ENCODE results near the gene SH3RF1. TPM values are rescaled to one million over a fixed set of nuclear protein-coding genes. Genes with fewer than 3 reads are reported as not detected.

Gene SH3RF1
- total and polyA plus RNA-seq, 10 of the 15 experiments (the other 5 are each of a cell fraction or from before 2014, with no cell fraction given), result 4.5 to 22.5 (median 10.4) TPM

- in situ Hi-C loops (cut with MboI) (no loop called here), intact Hi-C loops (cut with micrococcal nuclease; ENCODE audit: unreplicated experiment) (no loop called here)
- ATAC-seq (no peak), FAIRE-seq (no peak), DNase-seq (ENCODE audit: low read depth, low spot score) (no peak)
- Histone ChIP-seq H3K27ac (ENCODE audit: control insufficient read depth, insufficient read depth) (no peak overlapping the region), H3K27me3 (replicated peaks in 1 of 2; ENCODE audit: control insufficient read depth in 2 of 2, insufficient read depth in 2 of 2, low read length in 1 of 2) (no peaks in the 10 kb centered on the region), H3K4me3 (no peak overlapping the region), H3K9ac (ENCODE audit: control insufficient read depth, insufficient read depth, low read length) (no peak overlapping the region), H2AFZ (ENCODE audit: control insufficient read depth, low read depth, low read length) (no peak overlapping the region), H4K20me1 (ENCODE audit: control insufficient read depth, insufficient read depth) (no peaks in the 10 kb centered on the region), H3K79me2 (ENCODE audit: control insufficient read depth, insufficient read depth, low read length) (no peaks in the 10 kb centered on the region), H3K9me3 (replicated peaks; ENCODE audit: control insufficient read depth, insufficient read depth, low read length) (no peaks in the 10 kb centered on the region), H3K4me1 (ENCODE audit: control insufficient read depth, insufficient read depth, low read length) (no peaks in the 10 kb centered on the region), H3K36me3 (ENCODE audit: control insufficient read depth in 2 of 2, insufficient read depth in 2 of 2, low read length in 1 of 2) (no peaks in the 10 kb centered on the region), H3K4me2 (ENCODE audit: control insufficient read depth, insufficient read depth) (no peak overlapping the region)
- ChIA-PET RAD21 (ENCODE audit: unreplicated experiment) (no interaction called here), CTCF (no interaction called here), SMC1A (ENCODE audit: uncharacterized antibody, unreplicated experiment) (interaction anchor here (1.0 to 1.8 kb wide), 2 partner anchors 22 to 418 kb away, joined by 3 to 4 read pairs; no protein-coding TSS in a partner anchor), POLR2A (interaction anchor here (0.6 kb wide), 2 partner anchors 66 to 80 kb away, joined by 3 read pairs; no protein-coding TSS in a partner anchor)
- TF ChIP-seq ELK1 (IDR thresholded peaks at IDR 0.05; ENCODE audit: low read depth, low read length) (no peak), HDGF (IDR thresholded peaks at IDR 0.05) (no peak), CHD1 (IDR thresholded peaks at IDR 0.05; ENCODE audit: low read depth, low read length) (no peak), RBBP5 (conservative IDR thresholded peaks at IDR 0.05) (no peak), SUPT20H (IDR thresholded peaks at IDR 0.05; ENCODE audit: borderline replicate concordance, control insufficient read depth, low read depth, low read length) (no peak), ZNF384 (IDR thresholded peaks at IDR 0.05; ENCODE audit: borderline replicate concordance, low read depth, low read length) (no peak), DPF2 (IDR thresholded peaks at IDR 0.05) (no peak), JUND (IDR thresholded peaks at IDR 0.05; ENCODE audit: low read depth, low read length) (no peak)
- no TSS peak for BruUV-seq (replicated peaks)
- WGBS (ENCODE audit: insufficient coverage, insufficient replicate concordance, low lambda C conversion rate, missing lambda C conversion rate), result 70% methylated on average over 5 of the region's 5 CpGs
Measured at GRCh38 chr4:169066934-169067333, 203.8 kb downstream of the SH3RF1 start.

All from GM12878 (cell line).